ENCODE data around the gene FAP.

The FAP gene

GRCh38 chr2:162126527-162126926 is 116.7 kb downstream of the FAP start:
- no peak for DNase-seq (ENCODE audit: low read depth, low spot score)

DNA sequence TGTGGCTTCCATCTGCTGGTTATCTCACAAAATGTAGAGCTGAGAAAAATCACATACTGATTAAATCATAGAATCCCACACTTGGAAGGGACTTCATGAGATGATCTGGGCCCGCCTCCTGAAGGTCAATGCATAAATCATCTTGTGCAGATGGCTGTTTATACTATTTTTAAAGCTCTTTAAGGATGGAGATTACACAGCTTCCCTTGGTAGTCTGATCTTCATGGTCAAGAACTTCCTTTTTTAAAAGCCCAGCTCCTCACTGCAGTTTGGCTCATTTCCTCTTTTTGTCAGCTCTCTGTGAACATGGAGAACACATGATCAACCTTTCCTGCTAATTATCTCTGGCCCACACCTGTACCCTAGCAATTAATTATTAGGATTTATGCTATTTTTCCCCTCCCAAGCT is 117.1 kb downstream of the FAP start:
- DNase-seq (ENCODE audit: low read depth, low spot score), result no peak

DNA sequence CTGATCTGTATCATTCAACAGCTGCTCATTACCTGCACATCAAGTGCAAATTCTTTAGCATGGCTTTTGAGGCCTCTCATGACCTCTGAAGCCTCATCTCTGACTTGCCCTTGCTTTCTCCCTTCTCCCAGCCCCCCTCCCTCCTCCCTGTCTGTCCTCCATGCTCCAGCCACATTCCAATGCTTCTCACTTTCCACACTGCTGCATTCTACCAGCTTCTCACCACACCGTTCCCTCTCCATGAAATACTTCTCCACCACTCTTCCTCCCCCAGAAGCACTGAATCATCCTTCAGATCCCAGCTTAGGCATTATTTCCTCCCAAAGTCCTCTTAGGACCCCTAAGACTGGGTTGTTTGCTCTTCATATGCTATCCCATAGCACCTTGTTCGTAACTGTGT is 118.1 kb downstream of the FAP start:
- no peak for DNase-seq (ENCODE audit: low read depth, low spot score)

- DNase-seq (ENCODE audit: low read depth, low spot score), result no peak
These were observed 119.2 kb downstream of the FAP start for GRCh38 chr2:162123806-162124758.
